A549 (cell line): ENCODE data around the gene APC2.

Source experiments
- BCL3 ChIP-seq: fragments of >200 bp; sonication (Bioruptor Twin); formaldehyde crosslinking; IDR thresholded peaks from 3 replicates; pipeline ENCODE4 v1.6.1; 2016
- CBX2 ChIP-seq: fragments of 200-600 bp; sonication (generic); IDR thresholded peaks from 2 replicates; pipeline ENCODE4 v1.6.1; 2016; ENCODE audit warnings: low read depth, mild to moderate bottlenecking, borderline replicate concordance
- CHD2 ChIP-seq: fragments of 150-350 bp; IDR thresholded peaks from 2 replicates; pipeline ENCODE4 v1.6.1; 2014; ENCODE audit warnings: low read length; ENCODE audit not compliant: partially characterized antibody
- HDAC2 ChIP-seq: fragments of 200-600 bp; sonication (generic); IDR thresholded peaks from 2 replicates; pipeline ENCODE4 v1.6.1; 2016
- JUN ChIP-seq, 2 experiments: fragments of >200 bp; sonication (Bioruptor Twin); formaldehyde crosslinking; IDR thresholded peaks; 2 replicates in 1 of 2; 3 replicates in 1 of 2; pipeline ENCODE4 v1.6.1; 2016 to 2017
- MYC ChIP-seq: IDR thresholded peaks from 2 replicates; pipeline ENCODE4 v1.6.1; 2012; ENCODE audit warnings: mild to moderate bottlenecking, inconsistent platforms, low read length, improper control_type of control experiment, borderline replicate concordance
- TF ChIP-seq, protein P1 (sequence below): fragments of >200 bp; sonication (Bioruptor Twin); formaldehyde crosslinking; IDR thresholded peaks from 3 replicates; pipeline ENCODE4 v1.5.1; 2016

- TF ChIP-seq, protein P1, sequence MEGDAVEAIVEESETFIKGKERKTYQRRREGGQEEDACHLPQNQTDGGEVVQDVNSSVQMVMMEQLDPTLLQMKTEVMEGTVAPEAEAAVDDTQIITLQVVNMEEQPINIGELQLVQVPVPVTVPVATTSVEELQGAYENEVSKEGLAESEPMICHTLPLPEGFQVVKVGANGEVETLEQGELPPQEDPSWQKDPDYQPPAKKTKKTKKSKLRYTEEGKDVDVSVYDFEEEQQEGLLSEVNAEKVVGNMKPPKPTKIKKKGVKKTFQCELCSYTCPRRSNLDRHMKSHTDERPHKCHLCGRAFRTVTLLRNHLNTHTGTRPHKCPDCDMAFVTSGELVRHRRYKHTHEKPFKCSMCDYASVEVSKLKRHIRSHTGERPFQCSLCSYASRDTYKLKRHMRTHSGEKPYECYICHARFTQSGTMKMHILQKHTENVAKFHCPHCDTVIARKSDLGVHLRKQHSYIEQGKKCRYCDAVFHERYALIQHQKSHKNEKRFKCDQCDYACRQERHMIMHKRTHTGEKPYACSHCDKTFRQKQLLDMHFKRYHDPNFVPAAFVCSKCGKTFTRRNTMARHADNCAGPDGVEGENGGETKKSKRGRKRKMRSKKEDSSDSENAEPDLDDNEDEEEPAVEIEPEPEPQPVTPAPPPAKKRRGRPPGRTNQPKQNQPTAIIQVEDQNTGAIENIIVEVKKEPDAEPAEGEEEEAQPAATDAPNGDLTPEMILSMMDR = no peak
- TF ChIP-seq BCL3 (no peak), HDAC2 (no peak), JUN (IDR thresholded peaks at IDR 0.05) (no peak), CHD2 (no peak), MYC (no peak), CBX2 (no peak)
Observed at GRCh38 chr19:1511318-1512317, 61.7 kb downstream of the APC2 start.
